Nephron (organoid): ENCODE measurements around the gene DIPK1A.

Experiments
- H3K27ac Mint-ChIP-seq, 3 experiments: 2 replicates each; pipeline ENCODE4 v1.8.0; 2020; ENCODE audit warnings: mixed read lengths in 3 of 3, mild to moderate bottlenecking in 2 of 3, moderate library complexity in 1 of 3
- H3K27me3 Mint-ChIP-seq: 2 replicates; pipeline ENCODE4 v1.8.0; 2021; ENCODE audit warnings: low read depth, mild to moderate bottlenecking, moderate library complexity, mixed read lengths
- H3K36me3 Mint-ChIP-seq: 2 replicates; pipeline ENCODE4 v1.8.0; 2020; ENCODE audit warnings: low read depth, mixed read lengths
- H3K4me1 Mint-ChIP-seq: 2 replicates; pipeline ENCODE4 v1.8.0; 2020; ENCODE audit warnings: mixed read lengths
- H3K4me3 Mint-ChIP-seq, 3 experiments: 2 replicates each; pipeline ENCODE4 v1.8.0; 2020; ENCODE audit warnings: mild to moderate bottlenecking in 3 of 3, mixed read lengths in 3 of 3, moderate library complexity in 2 of 3
- H3K9me3 Mint-ChIP-seq: 2 replicates; pipeline ENCODE4 v1.8.0; 2020; ENCODE audit warnings: mixed read lengths
- CTCF ChIP-seq, 3 experiments: fragments of 200-600 bp; sonication (generic); IDR thresholded peaks; one replicate each; pipeline ENCODE4 v1.5.0; 2021; ENCODE audit warnings: antibody characterized with exemption in 3 of 3; ENCODE audit not compliant: unreplicated experiment in 3 of 3

DIPK1A gene

DNA sequence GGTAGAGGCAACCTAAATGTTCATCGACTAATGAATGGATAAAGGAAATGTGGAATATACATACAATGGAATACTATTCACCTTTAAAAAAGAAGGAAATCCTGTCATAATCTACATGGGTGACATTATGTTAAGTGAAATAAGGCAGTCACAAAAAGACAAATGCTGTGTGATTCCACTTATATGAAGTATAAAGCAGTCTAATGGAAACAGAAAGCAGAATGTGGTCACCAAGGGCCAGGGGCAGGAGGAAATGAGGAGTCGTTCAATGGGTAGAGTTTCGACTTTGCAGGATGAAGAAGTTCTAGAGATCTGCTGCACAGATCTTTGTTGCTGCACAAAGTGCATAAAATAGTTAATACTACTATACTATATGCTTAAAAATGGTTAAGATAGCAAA is 7.8 kb downstream of the DIPK1A start:
- no peaks in the 10 kb centered on the region for H3K36me3 Mint-ChIP-seq
- no peaks in the 10 kb centered on the region for H3K27me3 Mint-ChIP-seq
- H3K4me3 Mint-ChIP-seq, result no peak overlapping the region
- H3K27ac Mint-ChIP-seq, result no peak overlapping the region
- peaks cover 31% of the 10 kb centered on the region for H3K4me1 Mint-ChIP-seq
- no peak for TF ChIP-seq CTCF (IDR thresholded peaks at IDR 0.05; ENCODE audit: unreplicated experiment in 3 of 3)
- H3K9me3 Mint-ChIP-seq, result no peaks in the 10 kb centered on the region

DNA sequence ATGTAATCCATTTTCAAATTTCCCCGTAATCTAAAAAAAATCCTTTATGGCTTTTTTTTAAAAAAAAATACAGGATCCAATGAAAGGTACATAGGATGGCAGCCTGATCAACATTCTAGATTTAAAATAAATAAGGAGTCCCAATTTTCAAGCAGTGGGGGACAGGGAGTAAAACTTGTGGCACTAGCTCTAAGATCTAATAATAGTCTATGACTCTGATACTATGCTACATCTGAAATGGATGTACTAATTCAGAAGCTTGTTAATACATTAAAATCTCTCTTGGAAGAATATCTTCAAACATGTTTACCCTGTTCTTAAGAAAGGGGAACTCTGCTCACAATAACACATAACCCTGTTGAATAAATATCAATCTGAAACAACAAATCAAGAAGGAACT is 8.5 kb downstream of the DIPK1A start:
- no peaks in the 10 kb centered on the region for H3K27me3 Mint-ChIP-seq
- peaks cover 3% of the 10 kb centered on the region for H3K9me3 Mint-ChIP-seq
- H3K4me3 Mint-ChIP-seq, result no peak overlapping the region
- no peak overlapping the region for H3K27ac Mint-ChIP-seq
- H3K36me3 Mint-ChIP-seq, result no peaks in the 10 kb centered on the region
- TF ChIP-seq CTCF (IDR thresholded peaks at IDR 0.05; ENCODE audit: unreplicated experiment in 3 of 3), result no peak
- peaks cover 24% of the 10 kb centered on the region for H3K4me1 Mint-ChIP-seq

DNA sequence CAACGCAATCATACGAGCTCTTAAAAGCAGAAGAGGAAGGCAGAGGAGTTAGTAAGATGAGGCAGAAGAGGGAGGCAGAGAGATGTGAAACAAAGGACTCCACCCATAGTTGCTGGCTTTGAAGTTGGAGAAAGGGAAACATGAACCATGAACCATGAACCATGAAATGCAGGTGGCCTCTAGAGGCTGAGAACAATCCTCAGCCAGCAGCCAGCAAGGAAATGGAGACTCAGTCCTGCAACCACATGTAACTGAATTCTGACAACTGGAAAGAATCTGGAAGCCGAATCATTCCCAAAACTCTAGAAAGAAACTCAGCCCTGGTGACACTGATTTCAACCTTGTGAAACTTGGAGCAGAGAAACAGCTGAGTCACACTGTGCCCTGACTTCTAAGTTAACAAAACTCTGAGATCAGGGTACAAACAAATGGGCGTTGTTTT is 10.1 kb downstream of the DIPK1A start:
- Mint-ChIP-seq H3K36me3 (no peaks in the 10 kb centered on the region), H3K4me1 (peaks cover 10% of the 10 kb centered on the region), H3K27me3 (no peaks in the 10 kb centered on the region), H3K27ac (no peak overlapping the region), H3K9me3 (peaks cover 9% of the 10 kb centered on the region), H3K4me3 (no peak overlapping the region)
- TF ChIP-seq CTCF (IDR thresholded peaks at IDR 0.05; ENCODE audit: unreplicated experiment in 3 of 3), result no peak

DNA sequence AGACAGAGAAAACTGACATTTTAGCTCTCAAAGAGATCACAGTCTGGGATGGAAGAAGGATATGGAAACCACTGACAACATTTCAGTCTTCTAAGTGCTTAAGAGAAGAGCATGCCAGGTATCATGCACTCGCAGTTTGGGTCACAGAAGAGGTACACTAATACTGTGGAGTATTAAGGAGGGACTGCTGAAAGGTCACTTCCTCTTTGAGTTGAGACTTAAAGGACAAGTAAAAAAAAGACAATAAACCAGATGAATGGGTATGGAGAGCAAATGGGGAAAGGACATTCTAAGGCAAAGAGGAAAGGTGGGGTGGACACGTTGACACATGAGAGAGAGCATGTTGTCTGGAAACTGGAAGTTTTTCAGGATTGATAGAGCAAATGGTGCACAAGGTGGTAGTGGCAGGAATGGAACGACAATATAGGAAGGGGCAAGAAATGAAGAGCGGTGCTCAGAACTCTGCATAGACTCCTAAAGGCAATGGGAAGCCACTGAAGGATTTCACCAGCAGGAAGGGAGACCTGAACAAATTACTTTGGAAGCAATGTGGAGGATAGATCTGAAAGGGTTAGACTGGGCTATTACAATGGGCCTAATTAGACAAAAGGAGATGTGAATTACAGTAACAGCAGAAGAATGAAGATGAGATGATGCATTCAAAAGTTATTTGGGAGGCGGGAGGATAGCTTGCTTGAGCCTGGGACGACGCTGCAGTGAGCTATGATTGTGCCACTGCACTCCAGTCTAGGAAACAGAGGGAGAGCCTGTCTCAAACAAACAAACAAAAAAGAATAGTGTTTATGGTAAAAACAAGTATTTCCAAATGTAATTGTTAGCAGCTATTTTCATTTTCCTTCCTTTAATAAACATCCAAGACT is 11.1 kb downstream of the DIPK1A start:
- no peaks in the 10 kb centered on the region for H3K36me3 Mint-ChIP-seq

DNA sequence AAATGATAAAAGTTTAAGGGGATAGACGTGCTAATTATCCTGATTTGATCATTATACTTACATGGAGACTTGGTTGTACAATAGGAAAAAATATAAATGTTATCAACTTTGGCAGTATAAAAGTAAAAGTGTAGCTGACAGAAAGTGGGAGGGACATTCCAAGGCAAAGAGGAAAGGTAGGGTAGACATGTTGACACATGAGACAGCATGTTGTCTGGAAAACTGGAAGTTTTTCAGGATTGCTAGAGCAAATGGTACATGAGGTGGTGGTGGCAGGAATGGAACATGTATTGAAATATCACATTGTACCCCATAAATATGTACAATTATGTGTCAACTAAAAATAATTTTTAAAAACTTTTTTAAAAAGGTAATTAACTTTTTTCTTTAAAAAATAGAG is 13.2 kb downstream of the DIPK1A start:
- no peak for TF ChIP-seq CTCF (IDR thresholded peaks at IDR 0.05; ENCODE audit: unreplicated experiment in 3 of 3)
- H3K9me3 Mint-ChIP-seq, result peaks cover 9% of the 10 kb centered on the region
- no peak overlapping the region for H3K27ac Mint-ChIP-seq
- no peaks in the 10 kb centered on the region for H3K27me3 Mint-ChIP-seq
- H3K4me3 Mint-ChIP-seq, result no peak overlapping the region
- no peaks in the 10 kb centered on the region for H3K36me3 Mint-ChIP-seq
- H3K4me1 Mint-ChIP-seq, result peaks cover 20% of the 10 kb centered on the region

More for the DNA sequence above, 11.1 kb downstream of the DIPK1A start:
- Mint-ChIP-seq H3K9me3 (peaks cover 9% of the 10 kb centered on the region), H3K27me3 (no peaks in the 10 kb centered on the region), H3K4me1 (peaks cover 11% of the 10 kb centered on the region), H3K4me3 (no peak overlapping the region), H3K27ac (no peak overlapping the region)
- no peak for TF ChIP-seq CTCF (IDR thresholded peaks at IDR 0.05; ENCODE audit: unreplicated experiment in 3 of 3)
